BLaER1 treated with 17β-estradiol and CSF1 and Interleukin-3, amounts not matched to agents 10 nM and 100 nM (cell line): ENCODE results near the gene THRB.

Source experiments
- H3K27ac ChIP-seq, 11 experiments: shearing (Covaris generic); formaldehyde crosslinking; 2 replicates each; pipeline ENCODE4 v1.8.1; 2022
- H3K27me3 ChIP-seq, 11 experiments: shearing (Covaris generic); formaldehyde crosslinking; 2 replicates each; pipeline ENCODE4 v1.8.1; 2022
- H3K36me3 ChIP-seq, 11 experiments: shearing (Covaris generic); formaldehyde crosslinking; 2 replicates each; pipeline ENCODE4 v1.8.1; 2022
- H3K4me1 ChIP-seq, 10 experiments: shearing (Covaris generic); formaldehyde crosslinking; 2 replicates each; pipeline ENCODE4 v1.8.1; 2022
- H3K4me2 ChIP-seq, 11 experiments: shearing (Covaris generic); formaldehyde crosslinking; 2 replicates each; pipeline ENCODE4 v1.8.1; 2022
- H3K4me3 ChIP-seq, 10 experiments: shearing (Covaris generic); formaldehyde crosslinking; 2 replicates each; pipeline ENCODE4 v1.8.1; 2022
- H3K9ac ChIP-seq, 11 experiments: shearing (Covaris generic); formaldehyde crosslinking; 2 replicates each; pipeline ENCODE4 v1.8.1; 2022
- H3K9me3 ChIP-seq, 11 experiments: shearing (Covaris generic); formaldehyde crosslinking; replicated peaks in 1 of 11; 2 replicates each; pipeline ENCODE4 v1.8.1; 2022
- H4K20me1 ChIP-seq, 11 experiments: shearing (Covaris generic); formaldehyde crosslinking; 2 replicates each; pipeline ENCODE4 v1.8.1; 2022
- Cebpa-rat ChIP-seq, 11 experiments: shearing (Covaris generic); IDR thresholded peaks; 2 replicates each; pipeline ENCODE4 v1.8.1; 2022

Gene THRB

DNA sequence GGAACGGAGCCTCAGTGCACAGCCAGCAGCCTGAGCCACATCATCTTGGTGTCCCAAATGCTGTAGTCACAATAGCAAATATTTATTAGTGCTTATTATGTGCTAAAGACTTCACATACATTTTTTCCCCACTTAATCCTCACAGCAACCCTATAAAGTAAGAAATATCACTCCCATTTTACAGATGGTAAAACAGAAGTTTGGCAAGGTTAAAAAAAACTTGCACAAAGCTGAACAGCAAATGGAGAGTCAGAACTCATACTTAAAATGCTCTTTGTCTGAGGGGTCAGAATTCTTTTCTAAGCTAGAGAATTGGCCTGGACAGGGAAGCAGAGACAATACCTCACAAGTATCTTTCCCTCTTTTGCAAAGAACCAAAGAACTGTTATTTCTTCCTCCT is 30.9 kb upstream of the THRB start:
- Histone ChIP-seq H4K20me1 (no peaks in the 10 kb centered on the region), H3K27me3 (peaks cover 0 to 18% (median 10%) of the 10 kb centered on the region in 11 experiments; a peak in 14 of 22 replicates), H3K36me3 (no peaks in the 10 kb centered on the region), H3K4me1 (peaks cover 0 to 8% (median 6%) of the 10 kb centered on the region in 10 experiments; a peak in 8 of 20 replicates), H3K9me3 (peaks cover 0 to 12% (median 8%) of the 10 kb centered on the region in 11 experiments; a peak in 11 of 22 replicates), H3K4me2 (no peak overlapping the region), H3K4me3 (no peak overlapping the region), H3K27ac (no peak overlapping the region), H3K9ac (no peak overlapping the region)
- TF ChIP-seq Cebpa-rat (IDR thresholded peaks at IDR 0.05) = no peak

DNA sequence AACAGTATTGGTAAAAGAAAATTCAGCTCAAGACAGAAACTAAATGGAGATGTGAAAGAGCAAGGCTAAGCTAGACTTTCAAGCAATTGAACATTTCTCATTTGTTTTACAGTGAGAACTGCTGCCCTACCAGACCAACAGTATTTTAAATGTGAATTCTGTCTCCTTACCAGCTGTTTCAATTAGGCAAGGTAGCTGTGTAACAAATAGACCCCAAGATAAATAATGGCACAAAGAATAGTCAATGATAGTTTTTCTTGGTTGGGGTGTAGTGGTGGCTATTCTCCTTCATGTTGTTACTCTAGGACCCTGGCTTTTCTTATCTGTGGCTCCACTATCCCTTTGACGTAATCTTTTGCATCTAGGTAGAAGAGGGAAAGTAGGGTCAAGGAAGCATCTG is 30.4 kb upstream of the THRB start:
- no peaks in the 10 kb centered on the region for H3K36me3 ChIP-seq
- TF ChIP-seq Cebpa-rat (IDR thresholded peaks at IDR 0.05) = no peak
- no peak overlapping the region for H3K4me2 ChIP-seq
- H3K4me3 ChIP-seq = no peak overlapping the region
- H4K20me1 ChIP-seq = no peaks in the 10 kb centered on the region
- peaks cover 0 to 8% (median 6%) of the 10 kb centered on the region in 10 experiments; a peak in 8 of 20 replicates for H3K4me1 ChIP-seq
- H3K9ac ChIP-seq = no peak overlapping the region
- H3K27ac ChIP-seq = no peak overlapping the region
- H3K9me3 ChIP-seq = peaks cover 0 to 12% (median 8%) of the 10 kb centered on the region in 11 experiments; a peak in 11 of 22 replicates
- H3K27me3 ChIP-seq = peaks cover 0 to 23% (median 12%) of the 10 kb centered on the region in 11 experiments; a peak in 14 of 22 replicates

DNA sequence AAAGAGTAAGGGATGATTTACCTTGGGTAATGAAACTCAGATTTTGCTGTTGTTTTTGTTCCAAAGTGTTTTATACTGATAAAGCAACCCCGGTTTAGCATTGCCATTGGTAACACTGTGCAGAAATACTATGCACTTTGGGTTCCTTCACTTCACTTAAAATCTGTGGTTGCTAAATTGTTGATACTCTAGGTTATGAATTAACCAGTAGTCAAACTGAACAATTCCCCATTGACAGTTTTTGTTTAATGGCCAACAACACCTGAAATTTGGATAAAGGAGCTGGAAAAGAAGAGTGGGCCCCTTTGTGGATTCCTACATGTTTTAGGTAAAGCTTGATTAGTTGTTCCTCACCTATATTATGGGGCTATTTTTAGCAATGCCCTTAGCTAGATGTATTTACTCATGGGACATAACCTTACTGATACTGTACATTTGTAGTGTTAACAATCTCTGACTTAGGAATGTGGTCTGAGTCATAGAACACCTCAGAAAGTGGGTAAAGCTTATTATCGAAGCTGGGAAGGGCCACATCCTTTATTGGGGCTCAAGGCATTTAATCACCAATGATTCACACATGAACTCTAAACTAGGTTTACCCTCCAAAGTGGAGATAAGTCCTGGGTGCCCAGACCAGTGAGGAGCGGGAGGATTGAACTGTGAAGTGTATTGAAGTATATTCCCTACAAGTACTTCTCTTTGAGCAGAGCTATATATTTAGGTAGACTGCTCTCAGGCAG is 29.5 kb upstream of the THRB start:
- no peak for TF ChIP-seq Cebpa-rat (IDR thresholded peaks at IDR 0.05)
- Histone ChIP-seq H3K4me3 (no peak overlapping the region), H3K4me1 (peaks cover 0 to 13% (median 6%) of the 10 kb centered on the region in 10 experiments; a peak in 9 of 20 replicates), H3K27me3 (peaks cover 0 to 24% (median 12%) of the 10 kb centered on the region in 11 experiments; a peak in 14 of 22 replicates), H4K20me1 (no peaks in the 10 kb centered on the region), H3K4me2 (no peak overlapping the region), H3K27ac (no peak overlapping the region), H3K36me3 (no peaks in the 10 kb centered on the region), H3K9me3 (peaks cover 0 to 12% (median 8%) of the 10 kb centered on the region in 11 experiments; a peak in 11 of 22 replicates), H3K9ac (no peak overlapping the region)

DNA sequence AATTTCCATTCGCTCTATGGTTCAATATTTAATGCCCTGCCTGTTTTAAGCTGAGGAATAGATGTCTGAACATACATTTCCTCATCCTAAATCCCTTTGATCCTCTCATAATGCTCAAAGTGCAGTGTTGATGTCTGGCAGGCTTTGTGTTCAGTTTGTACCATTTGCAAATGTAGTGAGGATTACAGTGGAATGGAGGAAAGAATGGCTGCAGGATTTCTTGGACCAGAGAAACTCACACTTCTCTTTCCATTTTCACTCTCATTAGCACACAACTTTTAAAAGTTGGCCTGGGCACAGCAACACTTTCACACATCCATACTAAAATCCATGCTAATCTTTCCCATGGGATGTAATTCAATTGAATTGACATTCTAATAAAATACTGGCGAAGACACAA is 28.6 kb upstream of the THRB start:
- no peak overlapping the region for H3K9ac ChIP-seq
- no peaks in the 10 kb centered on the region for H3K36me3 ChIP-seq
- TF ChIP-seq Cebpa-rat (IDR thresholded peaks at IDR 0.05) = no peak
- no peak overlapping the region for H3K4me3 ChIP-seq
- H4K20me1 ChIP-seq = no peaks in the 10 kb centered on the region
- H3K4me2 ChIP-seq = no peak overlapping the region
- peaks cover 0 to 14% (median 6%) of the 10 kb centered on the region in 10 experiments; a peak in 9 of 20 replicates for H3K4me1 ChIP-seq
- no peak overlapping the region for H3K27ac ChIP-seq
- peaks cover 0 to 12% (median 8%) of the 10 kb centered on the region in 11 experiments; a peak in 11 of 22 replicates for H3K9me3 ChIP-seq
- peaks cover 0 to 24% (median 12%) of the 10 kb centered on the region in 11 experiments; a peak in 14 of 22 replicates for H3K27me3 ChIP-seq

DNA sequence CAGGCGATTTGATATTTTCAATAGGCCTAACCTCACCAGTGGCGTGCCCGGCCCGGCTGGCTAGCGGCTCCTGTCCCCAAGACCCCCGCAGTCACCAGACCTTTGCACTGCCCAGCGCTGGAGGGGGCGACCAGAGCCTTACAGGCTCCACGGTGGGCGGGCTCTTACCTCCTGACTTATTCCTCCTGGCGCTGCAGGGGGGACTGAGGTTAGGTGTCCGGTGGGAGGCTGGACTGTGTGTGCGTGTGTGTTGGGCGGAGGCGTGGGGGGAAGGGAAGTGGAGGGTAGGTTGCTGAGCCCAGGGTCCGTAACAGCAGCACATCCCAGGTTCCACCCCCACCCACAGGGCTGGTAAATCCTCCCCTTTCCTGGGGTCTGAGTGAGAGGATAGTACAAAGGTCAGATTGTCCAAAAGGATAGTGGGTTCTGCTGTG is 27.5 kb upstream of the THRB start:
- H3K4me3 ChIP-seq = peak overlapping the region; percentile 56 to 72 (median 64)
- peaks cover 0 to 14% (median 6%) of the 10 kb centered on the region in 10 experiments; a peak in 9 of 20 replicates for H3K4me1 ChIP-seq
- no peaks in the 10 kb centered on the region for H3K36me3 ChIP-seq
- peaks cover 0 to 24% (median 12%) of the 10 kb centered on the region in 11 experiments; a peak in 14 of 22 replicates for H3K27me3 ChIP-seq
- H3K4me2 ChIP-seq = peak overlapping the region; percentile 61 to 86 (median 75)
- no peaks in the 10 kb centered on the region for H4K20me1 ChIP-seq
- TF ChIP-seq Cebpa-rat (IDR thresholded peaks at IDR 0.05) = no peak
- peaks cover 0 to 12% (median 8%) of the 10 kb centered on the region in 11 experiments; a peak in 11 of 22 replicates for H3K9me3 ChIP-seq
- H3K9ac ChIP-seq = peak overlapping the region; percentile 61 to 79 (median 75); a peak in 20 of 22 replicates
- peak overlapping the region in 10 of 11 experiments; percentile 54 to 73 (median 70); a peak in 15 of 22 replicates for H3K27ac ChIP-seq

GRCh38 chr3:24521420-24522145 is 26.9 kb upstream of the THRB start:
- H3K4me1 ChIP-seq = peaks cover 0 to 14% (median 6%) of the 10 kb centered on the region in 10 experiments; a peak in 9 of 20 replicates
- peak overlapping the region; percentile 56 to 72 (median 64) for H3K4me3 ChIP-seq
- peak overlapping the region; percentile 32 to 73 (median 69); a peak in 21 of 22 replicates for H3K27ac ChIP-seq
- peak overlapping the region; percentile 61 to 79 (median 75) for H3K9ac ChIP-seq
- no peaks in the 10 kb centered on the region for H4K20me1 ChIP-seq
- peak overlapping the region; percentile 61 to 86 (median 75) for H3K4me2 ChIP-seq
- peaks cover 0 to 24% (median 12%) of the 10 kb centered on the region in 11 experiments; a peak in 14 of 22 replicates for H3K27me3 ChIP-seq
- no peak for TF ChIP-seq Cebpa-rat (IDR thresholded peaks at IDR 0.05)
- H3K36me3 ChIP-seq = no peaks in the 10 kb centered on the region
- H3K9me3 ChIP-seq = peaks cover 0 to 12% (median 8%) of the 10 kb centered on the region in 11 experiments; a peak in 11 of 22 replicates

- H3K9me3 ChIP-seq = peaks cover 0 to 12% (median 8%) of the 10 kb centered on the region in 11 experiments; a peak in 11 of 22 replicates
- peak overlapping the region; percentile 56 to 72 (median 64) for H3K4me3 ChIP-seq
- H3K27ac ChIP-seq = peak overlapping the region in 10 of 11 experiments; percentile 54 to 73 (median 70); a peak in 15 of 22 replicates
- no peaks in the 10 kb centered on the region for H3K36me3 ChIP-seq
- no peaks in the 10 kb centered on the region for H4K20me1 ChIP-seq
- TF ChIP-seq Cebpa-rat (IDR thresholded peaks at IDR 0.05) = no peak
- peaks cover 0 to 24% (median 12%) of the 10 kb centered on the region in 11 experiments; a peak in 14 of 22 replicates for H3K27me3 ChIP-seq
- H3K4me2 ChIP-seq = peak overlapping the region; percentile 61 to 86 (median 75)
- H3K9ac ChIP-seq = peak overlapping the region; percentile 61 to 79 (median 75); a peak in 21 of 22 replicates
- H3K4me1 ChIP-seq = peaks cover 0 to 14% (median 6%) of the 10 kb centered on the region in 10 experiments; a peak in 9 of 20 replicates
Observed at GRCh38 chr3:24520976-24521419, 26.3 kb upstream of the THRB start.

GRCh38 chr3:24520101-24520495 is 25.4 kb upstream of the THRB start:
- TF ChIP-seq Cebpa-rat (IDR thresholded peaks at IDR 0.05) = no peak
- no peaks in the 10 kb centered on the region for H4K20me1 ChIP-seq
- no peak overlapping the region for H3K4me2 ChIP-seq
- no peak overlapping the region for H3K9ac ChIP-seq
- H3K27ac ChIP-seq = no peak overlapping the region
- H3K9me3 ChIP-seq = peaks cover 0 to 12% (median 8%) of the 10 kb centered on the region in 11 experiments; a peak in 11 of 22 replicates
- peaks cover 0 to 24% (median 12%) of the 10 kb centered on the region in 11 experiments; a peak in 14 of 22 replicates for H3K27me3 ChIP-seq
- no peaks in the 10 kb centered on the region for H3K36me3 ChIP-seq
- H3K4me1 ChIP-seq = peaks cover 0 to 14% (median 6%) of the 10 kb centered on the region in 10 experiments; a peak in 9 of 20 replicates
- H3K4me3 ChIP-seq = no peak overlapping the region
